ENCODE data around the gene WDR77. TPM values are rescaled to one million over a fixed set of nuclear protein-coding genes. Genes with fewer than 3 reads are reported as not detected.

Gene WDR77
- total RNA-seq, 6 experiments from 2014 or later = 42.5 to 53.7 (median 47.7) TPM

GRCh38 chr1:111448482-111448917, 556 bp downstream of the WDR77 start:
- peak overlapping the region; percentile 100 for H3K4me3 Mint-ChIP-seq
- H3K27me3 Mint-ChIP-seq (ENCODE audit: insufficient read depth) = peaks cover 8% of the 10 kb centered on the region
- H3K9me3 Mint-ChIP-seq = no peaks in the 10 kb centered on the region
- TF ChIP-seq, protein P1, sequence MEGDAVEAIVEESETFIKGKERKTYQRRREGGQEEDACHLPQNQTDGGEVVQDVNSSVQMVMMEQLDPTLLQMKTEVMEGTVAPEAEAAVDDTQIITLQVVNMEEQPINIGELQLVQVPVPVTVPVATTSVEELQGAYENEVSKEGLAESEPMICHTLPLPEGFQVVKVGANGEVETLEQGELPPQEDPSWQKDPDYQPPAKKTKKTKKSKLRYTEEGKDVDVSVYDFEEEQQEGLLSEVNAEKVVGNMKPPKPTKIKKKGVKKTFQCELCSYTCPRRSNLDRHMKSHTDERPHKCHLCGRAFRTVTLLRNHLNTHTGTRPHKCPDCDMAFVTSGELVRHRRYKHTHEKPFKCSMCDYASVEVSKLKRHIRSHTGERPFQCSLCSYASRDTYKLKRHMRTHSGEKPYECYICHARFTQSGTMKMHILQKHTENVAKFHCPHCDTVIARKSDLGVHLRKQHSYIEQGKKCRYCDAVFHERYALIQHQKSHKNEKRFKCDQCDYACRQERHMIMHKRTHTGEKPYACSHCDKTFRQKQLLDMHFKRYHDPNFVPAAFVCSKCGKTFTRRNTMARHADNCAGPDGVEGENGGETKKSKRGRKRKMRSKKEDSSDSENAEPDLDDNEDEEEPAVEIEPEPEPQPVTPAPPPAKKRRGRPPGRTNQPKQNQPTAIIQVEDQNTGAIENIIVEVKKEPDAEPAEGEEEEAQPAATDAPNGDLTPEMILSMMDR (IDR thresholded peaks at IDR 0.05) = no peak
- DNase-seq = no peak
- peaks cover 51% of the 10 kb centered on the region for H3K4me1 Mint-ChIP-seq (ENCODE audit: low read depth)
- peak overlapping the region; percentile 99 for H3K27ac Mint-ChIP-seq
- peaks cover 52% of the 10 kb centered on the region for H3K36me3 Mint-ChIP-seq (ENCODE audit: low read depth)

GRCh38 chr1:111446967-111447892, 1.8 kb downstream of the WDR77 start:
- no peak overlapping the region for H3K27ac Mint-ChIP-seq
- H3K9me3 Mint-ChIP-seq = no peaks in the 10 kb centered on the region
- peaks cover 8% of the 10 kb centered on the region for H3K27me3 Mint-ChIP-seq (ENCODE audit: insufficient read depth)
- H3K36me3 Mint-ChIP-seq (ENCODE audit: low read depth) = peaks cover 57% of the 10 kb centered on the region
- H3K4me3 Mint-ChIP-seq = peak overlapping the region; percentile 100
- peaks cover 53% of the 10 kb centered on the region for H3K4me1 Mint-ChIP-seq (ENCODE audit: low read depth)
- no peak for DNase-seq
- TF ChIP-seq, protein P1 (IDR thresholded peaks at IDR 0.05) = no peak

DNA sequence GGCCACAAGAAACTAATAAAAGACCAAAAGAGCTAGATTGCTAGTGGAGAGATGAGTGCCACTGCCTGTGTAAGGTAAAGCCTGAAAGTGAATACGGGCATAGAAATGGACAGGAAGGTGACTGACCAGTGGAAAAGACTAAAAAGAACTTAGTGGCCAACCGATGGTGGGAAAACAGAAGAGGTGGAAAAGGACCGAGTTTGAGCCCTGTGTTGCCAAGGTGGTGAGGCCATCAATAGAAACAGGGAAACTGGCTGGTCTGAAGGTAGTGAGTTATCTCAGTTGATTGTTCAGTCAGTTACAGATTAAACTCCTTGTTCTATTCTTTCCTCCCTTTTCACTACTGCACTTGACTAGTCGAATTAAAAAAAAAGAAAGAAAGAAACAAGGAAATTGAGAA, 2.5 kb downstream of the WDR77 start:
- no peaks in the 10 kb centered on the region for H3K9me3 Mint-ChIP-seq
- DNase-seq = no peak
- peaks cover 8% of the 10 kb centered on the region for H3K27me3 Mint-ChIP-seq (ENCODE audit: insufficient read depth)
- H3K4me1 Mint-ChIP-seq (ENCODE audit: low read depth) = peaks cover 46% of the 10 kb centered on the region
- TF ChIP-seq, protein P1 (IDR thresholded peaks at IDR 0.05) = no peak
- H3K27ac Mint-ChIP-seq = no peak overlapping the region
- no peak overlapping the region; the same call in 1 of the 2 replicates for H3K4me3 Mint-ChIP-seq
- peaks cover 52% of the 10 kb centered on the region for H3K36me3 Mint-ChIP-seq (ENCODE audit: low read depth)

GRCh38 chr1:111444031-111444430, 5.0 kb downstream of the WDR77 start:
- Mint-ChIP-seq H3K4me1 (ENCODE audit: low read depth) (peaks cover 36% of the 10 kb centered on the region), H3K9me3 (no peaks in the 10 kb centered on the region), H3K36me3 (ENCODE audit: low read depth) (peaks cover 44% of the 10 kb centered on the region), H3K27me3 (ENCODE audit: insufficient read depth) (peaks cover under 1% of the 10 kb centered on the region), H3K27ac (no peak overlapping the region), H3K4me3 (no peak overlapping the region)
- TF ChIP-seq, protein P1 (IDR thresholded peaks at IDR 0.05) = no peak
- no peak for DNase-seq

- H3K4me3 Mint-ChIP-seq = no peak overlapping the region
- TF ChIP-seq, protein P1 (IDR thresholded peaks at IDR 0.05) = no peak
- H3K27ac Mint-ChIP-seq = no peak overlapping the region
- no peaks in the 10 kb centered on the region for H3K9me3 Mint-ChIP-seq
- no peaks in the 10 kb centered on the region; the same call in 1 of the 2 replicates for H3K27me3 Mint-ChIP-seq (ENCODE audit: insufficient read depth)
- no peak for DNase-seq
- peaks cover 26% of the 10 kb centered on the region for H3K4me1 Mint-ChIP-seq (ENCODE audit: low read depth)
- peaks cover 34% of the 10 kb centered on the region for H3K36me3 Mint-ChIP-seq (ENCODE audit: low read depth)
Measured at GRCh38 chr1:111442457-111442856, 6.6 kb downstream of the WDR77 start.
